H9 (cell line): ENCODE measurements around the gene CCSER2. TPM values are rescaled to one million over a fixed set of nuclear protein-coding genes. Genes with fewer than 3 reads are reported as not detected.

Experiments
- DNase-seq: peaks from one replicate; pipeline ENCODE4 v3.0.0-alpha.2; 2017
- H2AFZ ChIP-seq: one replicate; pipeline ENCODE4 v1.6.1; 2013; ENCODE audit warnings: mild to moderate bottlenecking, low read length, control low read depth, moderate library complexity
- H2AK5ac ChIP-seq: 2 replicates; pipeline ENCODE4 v1.6.1; 2013; ENCODE audit warnings: low read length, control low read depth, mixed read lengths; ENCODE audit not compliant: insufficient read length
- H2BK120ac ChIP-seq: one replicate; pipeline ENCODE4 v1.6.1; 2013; ENCODE audit warnings: low read depth, mild to moderate bottlenecking, low read length, control low read depth, inconsistent platforms; ENCODE audit not compliant: poor library complexity, severe bottlenecking
- H2BK12ac ChIP-seq: 2 replicates; pipeline ENCODE4 v1.6.1; 2013; ENCODE audit warnings: low read length, control low read depth, mixed read lengths, low read depth; ENCODE audit not compliant: insufficient read length
- H2BK15ac ChIP-seq: 2 replicates; pipeline ENCODE4 v1.6.1; 2013; ENCODE audit warnings: low read depth, low read length, control low read depth
- H2BK20ac ChIP-seq: one replicate; pipeline ENCODE4 v1.6.1; 2013; ENCODE audit warnings: low read depth, mild to moderate bottlenecking, low read length, control low read depth, inconsistent platforms; ENCODE audit not compliant: poor library complexity, severe bottlenecking
- H2BK5ac ChIP-seq: 2 replicates; pipeline ENCODE4 v1.6.1; 2013; ENCODE audit warnings: low read length, control low read depth, mixed read lengths; ENCODE audit not compliant: insufficient read length
- H3K14ac ChIP-seq: 2 replicates; pipeline ENCODE4 v1.6.1; 2013; ENCODE audit warnings: low read length, control low read depth; ENCODE audit not compliant: insufficient read depth
- H3K18ac ChIP-seq: 2 replicates; pipeline ENCODE4 v1.6.1; 2013; ENCODE audit warnings: low read depth, mild to moderate bottlenecking, mixed read lengths, low read length, control low read depth; ENCODE audit not compliant: insufficient read length
- H3K23ac ChIP-seq: 2 replicates; pipeline ENCODE4 v1.6.1; 2013; ENCODE audit warnings: low read length, control low read depth, mixed read lengths, low read depth; ENCODE audit not compliant: insufficient read length
- H3K23me2 ChIP-seq: 2 replicates; pipeline ENCODE4 v1.6.1; 2013; ENCODE audit warnings: low read depth, mild to moderate bottlenecking, mixed read lengths, low read length, control low read depth; ENCODE audit not compliant: insufficient read length, poor library complexity, severe bottlenecking
- H3K27ac ChIP-seq: 2 replicates; pipeline ENCODE4 v1.5.1; 2013; ENCODE audit warnings: low read length, control low read depth, mixed read lengths, low read depth; ENCODE audit not compliant: insufficient read length
- H3K27me3 ChIP-seq: 2 replicates; pipeline ENCODE4 v1.6.1; 2013; ENCODE audit warnings: low read length, control low read depth, inconsistent platforms; ENCODE audit not compliant: insufficient read depth
- H3K4ac ChIP-seq: 2 replicates; pipeline ENCODE4 v1.6.1; 2013; ENCODE audit warnings: low read depth, mild to moderate bottlenecking, control low read depth, inconsistent platforms, low read length, moderate library complexity
- H3K4me1 ChIP-seq: 2 replicates; pipeline ENCODE4 v1.6.1; 2013; ENCODE audit warnings: low read length, control low read depth, inconsistent platforms; ENCODE audit not compliant: insufficient read depth
- H3K4me2 ChIP-seq: 2 replicates; pipeline ENCODE4 v1.6.1; 2013; ENCODE audit warnings: low read length, control low read depth, mixed read lengths; ENCODE audit not compliant: insufficient read length, insufficient read depth
- H3K56ac ChIP-seq: 2 replicates; pipeline ENCODE4 v1.6.1; 2013; ENCODE audit warnings: low read depth, mild to moderate bottlenecking, mixed read lengths, low read length, control low read depth; ENCODE audit not compliant: insufficient read length
- H3K79me1 ChIP-seq: 2 replicates; pipeline ENCODE4 v1.6.1; 2013; ENCODE audit warnings: low read depth, mild to moderate bottlenecking, moderate library complexity, low read length, control low read depth, inconsistent platforms; ENCODE audit not compliant: insufficient read depth, poor library complexity, severe bottlenecking
- H3K79me2 ChIP-seq: 2 replicates; pipeline ENCODE4 v1.6.1; 2013; ENCODE audit warnings: low read length, control low read depth, inconsistent platforms; ENCODE audit not compliant: insufficient read depth
- H3K9ac ChIP-seq: 2 replicates; pipeline ENCODE4 v1.6.1; 2013; ENCODE audit warnings: low read length, control low read depth, mixed read lengths; ENCODE audit not compliant: insufficient read length; ENCODE audit errors: extremely low read depth
- H3K9me3 ChIP-seq: one replicate; pipeline ENCODE4 v1.6.1; 2013; ENCODE audit warnings: low read depth, low read length, inconsistent platforms; ENCODE audit not compliant: control insufficient read depth
- H3T11ph ChIP-seq: one replicate; pipeline ENCODE4 v1.6.1; 2013; ENCODE audit warnings: mild to moderate bottlenecking, low read length, control low read depth, inconsistent platforms
- H4K20me1 ChIP-seq: one replicate; pipeline ENCODE4 v1.6.1; 2013; ENCODE audit not compliant: control insufficient read depth, insufficient read length, insufficient read depth
- H4K5ac ChIP-seq: 2 replicates; pipeline ENCODE4 v1.6.1; 2013; ENCODE audit warnings: low read depth, mild to moderate bottlenecking, mixed read lengths, low read length, control low read depth; ENCODE audit not compliant: insufficient read length
- H4K8ac ChIP-seq: replicated peaks from 2 replicates; pipeline ENCODE4 v1.6.1; 2013; ENCODE audit warnings: low read length, control low read depth, mixed read lengths, low read depth; ENCODE audit not compliant: insufficient read length
- H4K91ac ChIP-seq: 2 replicates; pipeline ENCODE4 v1.6.1; 2013; ENCODE audit warnings: low read depth, mild to moderate bottlenecking, moderate library complexity, mixed read lengths, low read length, control low read depth; ENCODE audit not compliant: insufficient read length
- H3K27ac Mint-ChIP-seq, 3 experiments: 2 replicates in 2 of 3; 3 replicates in 1 of 3; pipeline ENCODE4 v1.8.0; 2020 to 2021; ENCODE audit warnings: mixed read lengths in 3 of 3, mild to moderate bottlenecking in 1 of 3, moderate library complexity in 1 of 3
- H3K27me3 Mint-ChIP-seq: 2 replicates; pipeline ENCODE4 v1.8.0; 2021; ENCODE audit warnings: low read depth, mild to moderate bottlenecking, moderate library complexity, mixed read lengths
- H3K36me3 Mint-ChIP-seq, 3 experiments: 2 replicates in 2 of 3; 3 replicates in 1 of 3; pipeline ENCODE4 v1.8.0; 2020 to 2021; ENCODE audit warnings: low read depth in 3 of 3, mixed read lengths in 3 of 3; ENCODE audit not compliant: insufficient read depth in 1 of 3
- H3K4me1 Mint-ChIP-seq, 2 experiments: 2 replicates each; pipeline ENCODE4 v1.8.0; 2020; ENCODE audit warnings: mixed read lengths in 2 of 2
- H3K4me3 Mint-ChIP-seq, 2 experiments: 2 replicates in 1 of 2; 3 replicates in 1 of 2; pipeline ENCODE4 v1.8.0; 2020 to 2021; ENCODE audit warnings: mild to moderate bottlenecking in 2 of 2, mixed read lengths in 2 of 2, moderate library complexity in 1 of 2
- H3K9me3 Mint-ChIP-seq, 2 experiments: 2 replicates in 1 of 2; 3 replicates in 1 of 2; pipeline ENCODE4 v1.8.0; 2020; ENCODE audit warnings: mild to moderate bottlenecking in 2 of 2, mixed read lengths in 2 of 2, moderate library complexity in 1 of 2
- WGBS: extraction: QIAGEN DNeasy Blood & Tissue Kit; methylation state at CpG from one replicate; pipeline ENCODE4 v1.1.7; 2013; ENCODE audit warnings: missing lambda C conversion rate, low lambda C conversion rate, mixed read lengths; ENCODE audit not compliant: insufficient read length; ENCODE audit errors: extremely low coverage; 5-methylcytosine and 5-hydroxymethylcytosine counted together
- total RNA-seq: library from RNA; stranded (reverse); gene quantifications from 2 replicates; pipeline ENCODE4 v1.2.1, GENCODE V29; 2021
- TF ChIP-seq, protein P1 (sequence below): fragments of 200-600 bp; sonication (generic); conservative IDR thresholded peaks from 3 replicates; pipeline ENCODE4 v1.8.0; 2021; ENCODE audit warnings: antibody characterized with exemption, mild to moderate bottlenecking

The CCSER2 gene
- total RNA-seq, 1 experiment from 2014 or later, result 22.2 TPM

DNA sequence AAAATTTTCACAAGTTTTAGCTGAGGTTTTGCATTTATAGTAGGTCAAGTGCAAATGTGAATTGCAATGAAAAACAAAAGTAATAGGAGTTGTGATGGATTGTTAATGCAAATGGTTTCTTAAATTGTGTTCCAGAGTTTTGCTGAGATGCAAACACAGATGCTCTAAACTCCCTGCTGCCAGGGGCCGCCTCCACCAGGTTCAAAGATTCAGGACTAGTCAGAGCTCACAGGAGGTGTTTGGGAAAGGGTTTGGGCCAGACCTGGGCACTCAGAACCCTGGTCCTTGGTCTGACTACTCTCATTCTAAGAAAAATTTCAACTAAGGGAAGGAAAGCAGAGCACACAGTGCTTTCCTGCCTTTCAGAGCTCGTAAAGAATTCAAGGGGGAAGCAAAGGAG is 193.1 kb downstream of the CCSER2 start:
- Histone ChIP-seq H3T11ph (no peak overlapping the region), H2BK20ac (no peak overlapping the region), H4K20me1 (no peaks in the 10 kb centered on the region), H4K91ac (no peak overlapping the region), H3K4ac (no peak overlapping the region), H3K9ac (no peak overlapping the region), H3K9me3 (no peaks in the 10 kb centered on the region), H3K14ac (no peak overlapping the region), H3K23me2 (no peaks in the 10 kb centered on the region), H3K79me2 (no peaks in the 10 kb centered on the region), H3K18ac (no peak overlapping the region), H2BK15ac (no peak overlapping the region), H2AK5ac (no peak overlapping the region), H3K27me3 (no peaks in the 10 kb centered on the region), H3K27ac (no peak overlapping the region), H2BK5ac (no peak overlapping the region), H4K8ac (no peak overlapping the region), H3K4me2 (no peak overlapping the region), H2BK120ac (no peak overlapping the region), H3K79me1 (no peaks in the 10 kb centered on the region), H4K5ac (no peak overlapping the region), H3K56ac (no peak overlapping the region), H3K4me1 (peaks cover 6% of the 10 kb centered on the region; the same call in 1 of the 2 replicates), H3K23ac (no peak overlapping the region), H2AFZ (no peak overlapping the region), H2BK12ac (no peak overlapping the region)
- H3K27me3 Mint-ChIP-seq, result peaks cover 2% of the 10 kb centered on the region; the same call in 1 of the 2 replicates
- peak overlapping the region; percentile 72 to 85 (median 80); a peak in 5 of 7 replicates for H3K27ac Mint-ChIP-seq
- no peak overlapping the region for H3K4me3 Mint-ChIP-seq
- peaks cover 14 to 15% of the 10 kb centered on the region in 2 experiments for H3K9me3 Mint-ChIP-seq
- peaks cover 29 to 36% of the 10 kb centered on the region in 2 experiments for H3K4me1 Mint-ChIP-seq
- peaks cover 9 to 17% (median 12%) of the 10 kb centered on the region in 3 experiments; a peak in 6 of 7 replicates for H3K36me3 Mint-ChIP-seq
- DNase-seq, result no peak
- TF ChIP-seq, protein P1, sequence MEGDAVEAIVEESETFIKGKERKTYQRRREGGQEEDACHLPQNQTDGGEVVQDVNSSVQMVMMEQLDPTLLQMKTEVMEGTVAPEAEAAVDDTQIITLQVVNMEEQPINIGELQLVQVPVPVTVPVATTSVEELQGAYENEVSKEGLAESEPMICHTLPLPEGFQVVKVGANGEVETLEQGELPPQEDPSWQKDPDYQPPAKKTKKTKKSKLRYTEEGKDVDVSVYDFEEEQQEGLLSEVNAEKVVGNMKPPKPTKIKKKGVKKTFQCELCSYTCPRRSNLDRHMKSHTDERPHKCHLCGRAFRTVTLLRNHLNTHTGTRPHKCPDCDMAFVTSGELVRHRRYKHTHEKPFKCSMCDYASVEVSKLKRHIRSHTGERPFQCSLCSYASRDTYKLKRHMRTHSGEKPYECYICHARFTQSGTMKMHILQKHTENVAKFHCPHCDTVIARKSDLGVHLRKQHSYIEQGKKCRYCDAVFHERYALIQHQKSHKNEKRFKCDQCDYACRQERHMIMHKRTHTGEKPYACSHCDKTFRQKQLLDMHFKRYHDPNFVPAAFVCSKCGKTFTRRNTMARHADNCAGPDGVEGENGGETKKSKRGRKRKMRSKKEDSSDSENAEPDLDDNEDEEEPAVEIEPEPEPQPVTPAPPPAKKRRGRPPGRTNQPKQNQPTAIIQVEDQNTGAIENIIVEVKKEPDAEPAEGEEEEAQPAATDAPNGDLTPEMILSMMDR, result no peak
- no CpG with 5 or more reads among the region's 2 CpGs for WGBS
